ENCODE data around the gene SARDH. TPM values are rescaled to one million over a fixed set of nuclear protein-coding genes. Genes with fewer than 3 reads are reported as not detected.

The SARDH gene
- total RNA-seq, 2 donors from 2014 or later, result 8.4 to 11.2 TPM

- no peaks in the 10 kb centered on the region for H3K36me3 ChIP-seq (ENCODE audit: control insufficient read depth, insufficient read depth, low read length)
- H3K27ac ChIP-seq (ENCODE audit: low read depth, low read length), result no peak overlapping the region
- Mint-ChIP-seq H3K36me3 (ENCODE audit: low read depth) (no peaks in the 10 kb centered on the region), H3K27ac (no peak overlapping the region), H3K4me1 (no peaks in the 10 kb centered on the region), H3K27me3 (ENCODE audit: insufficient read depth) (no peaks in the 10 kb centered on the region), H3K4me3 (no peak overlapping the region), H3K9me3 (no peaks in the 10 kb centered on the region)
- no peak overlapping the region for H3K4me3 ChIP-seq (ENCODE audit: low read length)
- no peak for DNase-seq
- H3K27me3 ChIP-seq (ENCODE audit: control insufficient read depth, insufficient read depth, low read length, poor library complexity, severe bottlenecking), result no peaks in the 10 kb centered on the region
- WGBS, 2 experiments (ENCODE audit: insufficient coverage in 1 of 2, insufficient read length in 1 of 2), result 75 to 85% methylated on average over 8 to 19 of the region's 19 CpGs
- H3K9me3 ChIP-seq (ENCODE audit: control insufficient read depth, low read length), result no peaks in the 10 kb centered on the region
- H3K4me1 ChIP-seq (ENCODE audit: control insufficient read depth, insufficient read depth, low read length), result no peaks in the 10 kb centered on the region
- TF ChIP-seq, protein P1, sequence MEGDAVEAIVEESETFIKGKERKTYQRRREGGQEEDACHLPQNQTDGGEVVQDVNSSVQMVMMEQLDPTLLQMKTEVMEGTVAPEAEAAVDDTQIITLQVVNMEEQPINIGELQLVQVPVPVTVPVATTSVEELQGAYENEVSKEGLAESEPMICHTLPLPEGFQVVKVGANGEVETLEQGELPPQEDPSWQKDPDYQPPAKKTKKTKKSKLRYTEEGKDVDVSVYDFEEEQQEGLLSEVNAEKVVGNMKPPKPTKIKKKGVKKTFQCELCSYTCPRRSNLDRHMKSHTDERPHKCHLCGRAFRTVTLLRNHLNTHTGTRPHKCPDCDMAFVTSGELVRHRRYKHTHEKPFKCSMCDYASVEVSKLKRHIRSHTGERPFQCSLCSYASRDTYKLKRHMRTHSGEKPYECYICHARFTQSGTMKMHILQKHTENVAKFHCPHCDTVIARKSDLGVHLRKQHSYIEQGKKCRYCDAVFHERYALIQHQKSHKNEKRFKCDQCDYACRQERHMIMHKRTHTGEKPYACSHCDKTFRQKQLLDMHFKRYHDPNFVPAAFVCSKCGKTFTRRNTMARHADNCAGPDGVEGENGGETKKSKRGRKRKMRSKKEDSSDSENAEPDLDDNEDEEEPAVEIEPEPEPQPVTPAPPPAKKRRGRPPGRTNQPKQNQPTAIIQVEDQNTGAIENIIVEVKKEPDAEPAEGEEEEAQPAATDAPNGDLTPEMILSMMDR (conservative IDR thresholded peaks at IDR 0.05), result no peak
- H3K9ac ChIP-seq (ENCODE audit: extremely low read depth, low read length, poor library complexity, severe bottlenecking), result no peak overlapping the region
These were observed 46.4 kb downstream of the SARDH start for GRCh38 chr9:133691626-133692363.

- DNase-seq, result no peak
- Mint-ChIP-seq H3K36me3 (ENCODE audit: low read depth) (no peaks in the 10 kb centered on the region), H3K27me3 (ENCODE audit: insufficient read depth) (no peaks in the 10 kb centered on the region), H3K27ac (no peak overlapping the region), H3K4me1 (no peaks in the 10 kb centered on the region), H3K9me3 (no peaks in the 10 kb centered on the region), H3K4me3 (no peak overlapping the region)
- H3K4me1 ChIP-seq (ENCODE audit: control insufficient read depth, insufficient read depth, low read length), result no peaks in the 10 kb centered on the region
- H3K9ac ChIP-seq (ENCODE audit: extremely low read depth, low read length, poor library complexity, severe bottlenecking), result no peak overlapping the region
- TF ChIP-seq, protein P1 (conservative IDR thresholded peaks at IDR 0.05), result no peak
- H3K4me3 ChIP-seq (ENCODE audit: low read length), result no peak overlapping the region
- no peak overlapping the region for H3K27ac ChIP-seq (ENCODE audit: low read depth, low read length)
- 86% methylated on average over 4 of the region's 4 CpGs; no CpG with 5 or more reads in 1 of the 2 experiments for WGBS, 2 experiments (ENCODE audit: insufficient coverage in 1 of 2, insufficient read length in 1 of 2)
- H3K9me3 ChIP-seq (ENCODE audit: control insufficient read depth, low read length), result no peaks in the 10 kb centered on the region
- no peaks in the 10 kb centered on the region for H3K36me3 ChIP-seq (ENCODE audit: control insufficient read depth, insufficient read depth, low read length)
- H3K27me3 ChIP-seq (ENCODE audit: control insufficient read depth, insufficient read depth, low read length, poor library complexity, severe bottlenecking), result no peaks in the 10 kb centered on the region
These were observed 47.0 kb downstream of the SARDH start for GRCh38 chr9:133691191-133691590.

- no peak overlapping the region for H3K4me3 Mint-ChIP-seq
- no peak overlapping the region for H3K27ac Mint-ChIP-seq
- Histone ChIP-seq H3K4me1 (ENCODE audit: control insufficient read depth, insufficient read depth, low read length) (no peaks in the 10 kb centered on the region), H3K27me3 (ENCODE audit: control insufficient read depth, insufficient read depth, low read length, poor library complexity, severe bottlenecking) (no peaks in the 10 kb centered on the region), H3K4me3 (ENCODE audit: low read length) (no peak overlapping the region), H3K9me3 (ENCODE audit: control insufficient read depth, low read length) (no peaks in the 10 kb centered on the region), H3K9ac (ENCODE audit: extremely low read depth, low read length, poor library complexity, severe bottlenecking) (no peak overlapping the region), H3K27ac (ENCODE audit: low read depth, low read length) (no peak overlapping the region), H3K36me3 (ENCODE audit: control insufficient read depth, insufficient read depth, low read length) (no peaks in the 10 kb centered on the region)
- no peaks in the 10 kb centered on the region for H3K9me3 Mint-ChIP-seq
- WGBS, 2 experiments (ENCODE audit: insufficient coverage in 1 of 2, insufficient read length in 1 of 2), result 87 to 93% methylated on average over 9 to 11 of the region's 11 CpGs
- H3K36me3 Mint-ChIP-seq (ENCODE audit: low read depth), result no peaks in the 10 kb centered on the region
- no peaks in the 10 kb centered on the region for H3K4me1 Mint-ChIP-seq
- DNase-seq, result no peak
- no peaks in the 10 kb centered on the region for H3K27me3 Mint-ChIP-seq (ENCODE audit: insufficient read depth)
- TF ChIP-seq, protein P1 (conservative IDR thresholded peaks at IDR 0.05), result no peak
These were observed 48.0 kb downstream of the SARDH start for GRCh38 chr9:133690081-133690561.

All from endodermal cell (in vitro differentiated cells).